GM21360 (cell line): ENCODE data around the gene TNNT3.

Experiments used
- ATAC-seq: cut with Tn5 transposase; IDR thresholded peaks from one replicate; pipeline ENCODE4 v1.9.1; 2021; ENCODE audit warnings: mild to moderate bottlenecking, moderate library complexity; ENCODE audit not compliant: unreplicated experiment

TNNT3 gene

DNA sequence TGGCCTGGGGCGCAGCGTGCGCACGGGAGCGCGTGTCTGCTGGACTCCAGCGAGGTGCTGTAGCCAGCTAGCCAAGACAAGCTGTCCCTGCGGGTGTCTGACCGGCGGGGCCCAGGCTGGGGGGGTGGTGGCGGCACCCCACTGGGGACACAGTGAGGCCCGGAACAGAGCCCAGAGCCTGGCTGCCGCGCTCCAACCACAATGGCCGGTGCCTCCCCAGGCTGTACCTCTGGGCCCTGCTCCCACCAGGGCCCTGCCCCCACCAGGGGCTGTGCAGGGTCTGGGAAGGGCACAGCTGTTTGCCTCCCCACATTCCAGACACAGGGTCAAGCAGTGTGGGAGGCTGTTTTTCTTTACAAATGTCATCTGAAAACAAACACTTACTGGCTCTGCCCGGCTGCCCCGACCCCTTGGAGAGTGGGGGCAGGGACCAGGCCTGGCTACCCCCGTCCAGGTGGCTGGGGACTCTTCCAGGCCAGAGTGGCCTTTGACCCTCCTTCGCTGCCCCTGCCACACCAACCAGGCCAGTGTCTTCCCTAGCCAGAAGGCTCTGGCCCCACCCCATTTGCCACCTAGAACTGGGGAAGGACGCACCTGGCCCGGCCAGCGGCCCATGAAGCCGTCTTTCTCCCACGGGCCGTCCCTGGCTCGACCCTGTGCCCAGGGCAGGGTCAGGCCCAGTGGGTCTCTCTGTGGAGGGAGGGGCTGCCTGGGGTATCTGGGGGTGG lies 63.5 kb downstream of the TNNT3 start:
- ATAC-seq, result no peak

DNA sequence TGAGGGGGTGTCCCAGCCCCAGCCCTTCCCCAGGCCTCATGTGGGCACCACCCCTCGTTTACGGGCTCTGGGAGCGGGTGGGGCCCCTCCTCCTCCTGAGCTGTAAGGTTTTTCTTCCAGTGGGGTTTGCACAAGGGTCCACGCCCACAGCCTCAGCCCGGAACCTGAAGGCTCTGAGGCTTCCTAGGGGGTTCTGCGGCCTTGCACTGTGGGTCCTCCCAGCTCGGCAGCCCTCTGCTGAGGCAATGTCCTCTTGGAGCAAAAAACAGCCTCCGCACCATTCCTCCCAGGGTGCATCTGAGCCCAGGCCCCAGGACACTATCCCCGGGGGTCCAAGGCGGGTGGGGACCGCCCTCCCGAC lies 64.1 kb downstream of the TNNT3 start:
- no peak for ATAC-seq

DNA sequence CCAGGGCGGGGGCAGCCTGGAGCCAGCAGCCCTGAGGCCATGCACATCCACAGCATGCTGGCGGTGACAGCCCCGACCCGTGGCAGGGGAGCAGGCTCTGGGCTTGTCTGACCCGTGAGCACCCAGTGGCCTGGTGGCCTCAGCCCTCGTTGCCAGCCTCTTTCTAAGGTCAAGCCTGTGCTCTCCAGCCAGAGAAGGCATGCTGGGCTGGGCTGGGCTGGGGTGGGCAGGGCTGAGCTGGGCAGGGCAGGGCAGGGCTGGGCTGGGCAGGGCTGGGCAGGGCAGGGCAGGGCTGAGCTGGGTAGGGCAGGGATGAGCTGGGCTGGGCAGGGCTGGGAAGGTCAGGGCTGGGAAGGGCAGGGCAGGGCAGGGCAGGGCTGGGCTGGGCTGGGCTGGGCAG lies 67.5 kb downstream of the TNNT3 start:
- ATAC-seq, result no peak

DNA sequence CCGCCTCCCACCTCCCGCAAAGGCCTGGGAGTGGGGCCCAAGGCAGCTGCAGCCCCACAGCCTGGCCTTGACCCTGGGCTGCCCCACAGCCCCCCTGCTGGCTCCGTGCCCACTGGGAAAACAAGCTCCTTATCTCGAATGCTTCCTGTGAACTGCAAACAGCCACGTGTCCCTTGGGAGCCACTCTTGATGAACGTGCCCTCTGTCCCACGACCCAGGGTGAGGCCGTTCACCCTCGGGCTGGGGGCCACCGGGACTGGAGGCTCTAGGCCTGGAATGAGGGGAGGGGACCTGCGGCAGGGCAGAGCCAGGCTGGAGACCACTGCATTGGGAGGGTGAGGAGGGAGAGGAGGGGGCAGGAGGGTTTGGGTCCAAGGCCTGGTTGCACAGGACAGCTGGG lies 68.7 kb downstream of the TNNT3 start:
- ATAC-seq, result no peak
